HCEC 1CT (cell line): ENCODE results near the gene NOXA1.
"Not testable (repeated sequence)": the region's sequence is repeated elsewhere in the genome, so short reads cannot be mapped to it uniquely, and the experiment has no call there.

ENCODE experiments used
- DNase-seq: peaks from one replicate; pipeline ENCODE4 v3.0.0-alpha.2; 2017

NOXA1 gene

DNA sequence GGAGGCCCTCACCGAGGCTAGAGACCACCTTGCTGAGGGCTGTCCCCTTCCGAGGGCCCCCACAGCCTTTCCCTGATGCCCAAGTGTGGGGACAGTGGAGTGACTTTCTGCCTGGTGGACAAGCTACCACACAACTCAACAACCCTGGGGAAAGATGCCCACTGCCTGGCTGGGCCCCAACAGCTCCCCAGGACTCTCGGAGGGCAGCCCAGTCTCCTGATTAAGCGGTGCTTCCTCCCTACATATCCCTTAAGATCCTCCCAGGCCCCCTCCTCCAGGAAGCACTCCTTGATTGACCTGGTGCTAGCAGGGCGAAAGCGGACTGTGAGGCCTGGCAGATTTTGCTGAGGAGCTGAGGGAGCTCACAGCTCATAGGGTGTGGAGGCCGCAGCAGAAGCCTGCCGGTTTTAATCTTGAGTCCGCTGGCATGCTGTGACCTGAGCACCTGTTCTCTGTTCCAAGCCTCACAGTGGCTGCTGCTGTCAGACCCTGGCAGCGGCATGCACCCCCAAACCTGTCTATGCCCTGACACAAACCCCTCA lies 33.7 kb downstream of the NOXA1 start:
- DNase-seq, result no peak

DNA sequence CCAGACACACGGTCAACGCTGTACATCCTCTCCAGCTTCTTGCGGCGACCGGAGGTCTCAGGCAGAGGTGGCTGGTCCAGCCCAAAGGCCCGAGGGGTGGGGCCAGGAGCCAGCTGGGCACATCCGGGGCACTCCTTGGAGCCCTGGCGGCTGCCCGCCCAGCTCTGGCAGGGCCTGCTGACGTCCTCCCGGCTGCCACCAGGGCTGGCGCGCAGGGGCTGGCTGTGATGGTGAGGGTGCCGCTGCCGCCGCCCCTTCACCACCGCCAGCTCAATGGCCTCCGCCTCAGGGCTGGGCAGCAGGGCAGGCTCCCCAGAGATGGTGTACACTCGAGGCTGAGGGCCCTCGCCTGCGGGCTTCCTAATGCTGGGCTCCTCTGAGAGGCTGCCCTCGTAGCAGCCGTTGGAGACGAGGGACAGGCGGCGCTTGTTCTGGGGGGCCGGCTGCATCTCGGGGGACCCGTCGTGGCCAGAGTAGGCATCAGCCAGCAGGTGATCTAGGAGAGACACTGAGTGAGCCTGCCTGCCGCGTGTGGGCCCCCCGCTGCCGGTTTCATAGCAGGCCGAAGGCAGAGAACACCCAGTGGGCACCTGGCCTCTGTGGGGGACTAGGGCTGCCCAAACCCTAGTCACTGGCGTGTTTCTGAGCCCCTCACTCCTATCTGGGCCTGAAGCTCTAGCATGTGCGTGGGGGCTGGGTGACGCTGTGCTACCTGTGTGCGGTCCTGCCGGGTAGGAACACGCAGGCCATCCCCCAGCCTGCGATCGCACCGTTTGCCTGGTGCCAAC lies 34.4 kb downstream of the NOXA1 start:
- no peak for DNase-seq

- no peak for DNase-seq
These were observed 35.3 kb downstream of the NOXA1 start for GRCh38 chr9:137458194-137459151.

- peak; percentile 87 for DNase-seq
These were observed 36.0 kb downstream of the NOXA1 start, which contains the start of gene NSMF for GRCh38 chr9:137459152-137459600. Gene NSMF (minus strand): TSS chr9:137459334. CDS start chr9:137459102, 232 bp downstream.

- no peak for DNase-seq
These were observed 36.6 kb downstream of the NOXA1 start for GRCh38 chr9:137459601-137460362.

DNA sequence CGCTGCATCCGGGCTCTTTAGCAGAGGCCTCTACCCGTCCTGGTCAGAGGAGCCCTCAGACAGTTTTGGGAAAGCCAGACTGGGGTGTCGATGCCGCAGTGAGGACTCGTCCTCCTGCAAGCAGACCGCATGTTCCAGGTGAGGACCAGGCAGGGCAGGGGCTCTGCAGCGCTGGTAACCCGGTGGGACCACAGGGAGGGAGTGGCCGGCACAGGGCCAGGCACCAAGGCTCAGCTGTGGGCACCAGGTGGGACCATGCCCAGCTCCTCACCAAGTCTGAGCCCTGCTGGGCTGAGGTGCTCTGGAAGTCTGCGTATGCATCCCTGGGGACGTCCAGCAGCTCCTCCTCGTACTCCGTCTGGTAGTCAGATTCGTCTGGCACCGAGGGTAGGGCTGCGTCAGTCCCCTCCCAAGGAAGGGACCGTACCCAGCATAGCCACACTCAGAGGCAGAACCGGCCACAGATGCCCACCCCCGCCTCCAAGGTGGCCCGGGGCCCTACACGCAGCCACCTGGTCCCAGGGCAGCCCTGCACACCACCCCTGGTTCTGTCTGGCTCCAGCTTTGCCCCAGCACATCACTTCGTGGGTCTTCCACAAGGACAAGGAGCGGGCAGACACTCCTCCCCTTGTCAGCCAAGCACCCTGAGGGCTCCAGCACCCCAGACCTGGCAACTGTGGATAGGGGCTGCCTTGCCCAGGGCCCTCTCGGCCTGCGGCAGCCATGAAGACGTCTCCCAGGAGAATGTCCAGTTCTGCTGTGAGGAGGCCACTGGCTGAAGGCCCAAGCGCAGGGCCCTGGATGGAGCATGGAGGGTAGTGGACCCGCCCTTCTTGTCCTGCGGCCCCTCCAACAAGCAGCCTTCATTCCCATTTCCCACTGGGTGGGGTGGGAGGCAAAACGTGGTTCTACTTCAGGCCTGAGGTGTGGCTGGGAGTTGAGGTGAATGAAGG lies 37.4 kb downstream of the NOXA1 start:
- no peak for DNase-seq

GRCh38 chr9:137461316-137461662 lies 38.1 kb downstream of the NOXA1 start:
- no peak for DNase-seq

DNA sequence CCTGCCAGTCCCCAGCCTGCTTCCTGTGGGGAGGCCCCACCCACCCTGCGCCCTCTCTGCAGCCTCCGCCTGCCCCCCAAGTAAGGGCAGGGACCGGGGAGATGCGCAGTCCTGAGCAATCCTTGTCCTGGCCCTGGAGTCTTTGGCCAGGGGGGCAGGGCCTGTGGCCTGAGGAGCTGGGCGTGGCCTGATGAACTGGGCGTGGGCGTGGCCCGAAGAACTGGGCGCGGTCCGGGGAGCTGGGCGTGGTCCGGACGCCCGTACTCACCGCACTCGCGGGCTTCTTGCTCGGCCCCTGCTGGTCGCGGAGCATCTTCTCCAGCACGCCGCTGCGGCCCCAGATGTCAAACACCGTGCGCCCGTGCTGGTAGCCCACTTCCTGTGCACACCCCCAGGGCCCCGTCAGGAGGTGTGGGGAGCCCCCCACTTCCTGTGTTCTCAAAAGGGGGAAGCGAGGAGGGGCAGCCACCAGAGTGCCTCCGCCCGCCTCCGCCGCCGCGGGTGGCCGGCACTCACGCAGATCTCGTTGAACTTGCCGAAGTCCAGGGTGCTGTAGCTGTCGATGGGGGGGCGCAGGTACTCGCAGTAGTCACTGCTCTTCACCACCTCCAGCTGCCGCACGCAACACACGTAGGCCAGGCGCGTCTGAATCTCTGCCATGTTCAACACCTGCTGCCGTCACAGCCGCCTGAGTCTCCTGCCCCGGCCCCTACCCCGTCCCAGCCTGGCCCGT lies 38.6 kb downstream of the NOXA1 start:
- no peak for DNase-seq

DNA sequence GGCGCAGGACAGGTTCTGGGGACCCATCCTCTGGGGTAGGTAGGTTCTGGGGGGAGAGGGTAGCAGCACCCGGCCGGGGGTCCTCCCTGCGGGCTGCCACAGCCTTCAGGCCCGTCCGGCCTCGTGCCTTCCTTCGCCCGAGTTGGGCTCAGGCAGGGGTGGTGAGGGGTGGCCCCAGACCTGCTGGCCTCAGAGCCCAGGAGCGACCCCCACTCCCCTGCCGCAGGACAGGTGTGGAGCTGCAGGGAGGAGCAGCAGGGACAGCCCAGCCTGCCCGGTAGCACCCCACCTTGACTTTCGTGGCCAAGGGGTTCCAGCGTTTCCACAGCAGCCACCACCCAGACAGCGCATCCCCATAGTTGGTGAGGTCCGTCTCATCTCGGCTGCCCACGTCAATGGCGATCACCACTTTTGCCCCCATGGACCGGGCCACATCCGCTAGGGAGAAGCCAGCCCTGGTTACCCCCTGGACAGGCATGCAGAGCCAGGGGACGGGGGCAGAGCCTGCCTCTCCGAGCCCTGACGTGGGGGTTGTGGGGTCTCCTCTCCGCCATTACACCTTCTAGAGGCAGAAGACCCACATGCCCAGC lies 39.3 kb downstream of the NOXA1 start:
- DNase-seq, result no peak

- no peak for DNase-seq
These were observed 40.1 kb downstream of the NOXA1 start for GRCh38 chr9:137462986-137463930.

DNA sequence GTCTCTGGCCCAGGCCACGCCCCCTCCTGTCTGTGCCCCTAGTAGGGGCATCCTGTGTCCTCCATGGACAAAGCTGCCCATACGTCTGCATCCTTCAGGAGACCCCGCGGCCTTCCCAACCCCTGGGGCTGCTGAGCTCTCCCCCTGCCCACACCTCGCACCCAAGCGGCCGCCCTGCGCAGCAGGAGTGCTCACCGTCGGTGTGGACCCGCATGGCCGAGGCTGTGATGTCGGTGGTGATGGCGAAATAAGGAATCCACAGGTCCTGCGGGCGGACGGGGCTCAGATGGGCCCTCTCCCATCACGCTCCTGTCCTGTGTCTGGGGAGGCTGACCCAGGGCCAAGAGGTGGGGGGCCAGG lies 40.7 kb downstream of the NOXA1 start:
- DNase-seq, result no peak

GRCh38 chr9:137464291-137464999 lies 41.3 kb downstream of the NOXA1 start:
- DNase-seq, result no peak

DNA sequence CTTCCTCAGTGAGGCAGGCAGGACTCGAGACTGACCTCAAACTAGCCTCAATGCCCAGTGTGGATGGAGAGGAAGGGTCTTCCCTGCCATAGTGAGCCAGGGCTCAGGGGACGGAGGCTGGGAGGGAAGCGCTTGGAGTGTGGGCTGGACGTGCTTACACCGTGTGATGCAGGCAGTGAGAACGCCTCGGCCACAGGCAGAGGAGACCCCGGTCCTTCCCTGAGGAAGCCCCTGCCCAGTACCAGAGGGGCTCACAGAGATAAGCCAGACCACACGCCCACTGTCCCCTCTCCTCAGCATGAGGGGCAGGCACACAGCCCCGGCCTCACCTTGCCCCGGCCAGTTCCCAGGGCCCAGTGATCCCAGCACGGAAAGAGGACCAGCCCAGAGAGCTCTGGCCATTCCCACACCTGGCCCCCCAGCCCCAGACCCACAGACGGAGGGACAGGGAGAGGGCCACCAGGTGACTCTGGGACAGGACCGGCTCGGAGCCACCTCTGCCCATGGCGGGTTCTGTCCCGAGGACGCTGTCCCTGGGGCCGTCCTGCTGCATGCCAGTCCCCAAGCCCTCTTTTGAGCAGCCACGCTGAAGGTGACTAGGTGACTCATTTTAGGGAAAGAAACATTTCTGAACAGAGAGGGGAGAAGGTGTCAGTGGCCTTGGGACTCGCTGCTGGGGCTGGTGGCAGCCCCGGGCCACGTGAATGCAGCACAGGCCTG lies 42.0 kb downstream of the NOXA1 start:
- no peak for DNase-seq

GRCh38 chr9:137465720-137466388 lies 42.7 kb downstream of the NOXA1 start:
- no peak for DNase-seq

GRCh38 chr9:137466389-137467085 lies 43.3 kb downstream of the NOXA1 start:
- DNase-seq, result not testable (repeated sequence)

- no peak for DNase-seq
These were observed 44.0 kb downstream of the NOXA1 start for GRCh38 chr9:137467161-137467581.

DNA sequence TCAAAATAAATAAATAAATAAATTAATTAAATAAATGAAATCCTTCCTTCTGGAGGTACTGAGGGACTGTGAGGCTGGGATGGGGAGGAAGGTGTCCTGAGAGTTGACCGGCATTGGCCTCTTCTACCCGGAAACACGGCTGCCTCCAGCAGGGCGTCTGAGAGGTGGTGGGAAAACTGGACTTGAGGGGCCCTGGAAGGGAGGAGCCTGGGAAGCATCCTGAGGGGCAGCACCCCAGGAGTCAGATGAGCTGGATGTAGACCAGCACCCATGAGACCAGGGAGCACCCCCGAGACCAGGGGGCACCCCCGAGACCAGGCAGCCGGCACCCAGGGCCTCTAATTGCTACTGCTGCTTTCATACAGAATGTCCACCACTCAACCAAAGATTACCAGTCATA lies 44.7 kb downstream of the NOXA1 start:
- DNase-seq, result no peak
